ENCODE data around the gene EPHA10. TPM values are rescaled to one million over a fixed set of nuclear protein-coding genes. Genes with fewer than 3 reads are reported as not detected.

Gene EPHA10
- total RNA-seq, 4 donors from 2014 or later, result 0.19 to 0.49 (median 0.31) TPM; not detected in 1

- Histone ChIP-seq H3K4me1 (peaks cover 0 to 10% (median 2%) of the 10 kb centered on the region in 3 donors), H3K9me3 (no peaks in the 10 kb centered on the region), H3K27me3 (peaks cover 0 to 43% (median 0%) of the 10 kb centered on the region in 4 donors), H3K36me3 (no peaks in the 10 kb centered on the region), H3K27ac (no peak overlapping the region), H3K4me3 (no peak overlapping the region)
- intact Hi-C loops (cut with DNase I), result no loop called here
- TF ChIP-seq CTCF (IDR thresholded peaks at IDR 0.05) (no peak), POLR2A (IDR thresholded peaks at IDR 0.05) (no peak)
- no peak for DNase-seq
- WGBS, 2 donors, result 43 to 60% methylated on average over 6 to 9 of the region's 11 CpGs
These were observed 41.4 kb downstream of the EPHA10 start for GRCh38 chr1:37723390-37724078.

- intact Hi-C loops (cut with DNase I), result no loop called here
- H3K4me1 ChIP-seq, result peaks cover 0 to 14% (median 4%) of the 10 kb centered on the region in 3 donors
- WGBS, 2 donors, result 20 to 81% methylated on average over 1 to 4 of the region's 6 CpGs
- H3K4me3 ChIP-seq, result no peak overlapping the region
- no peaks in the 10 kb centered on the region for H3K9me3 ChIP-seq
- H3K36me3 ChIP-seq, result no peaks in the 10 kb centered on the region
- no peak for DNase-seq
- peaks cover 0 to 45% (median 0%) of the 10 kb centered on the region in 4 donors for H3K27me3 ChIP-seq
- TF ChIP-seq CTCF (IDR thresholded peaks at IDR 0.05), result no peak
- no peak for TF ChIP-seq POLR2A (IDR thresholded peaks at IDR 0.05)
- no peak overlapping the region for H3K27ac ChIP-seq
These were observed 41.9 kb downstream of the EPHA10 start for GRCh38 chr1:37723072-37723389.

GRCh38 chr1:37722181-37723071 lies 42.5 kb downstream of the EPHA10 start:
- WGBS, 2 donors, result 69 to 83% methylated on average over 4 to 7 of the region's 14 CpGs
- Histone ChIP-seq H3K4me3 (no peak overlapping the region), H3K27me3 (peaks cover 0 to 49% (median 0%) of the 10 kb centered on the region in 4 donors), H3K27ac (no peak overlapping the region), H3K9me3 (no peaks in the 10 kb centered on the region), H3K4me1 (peaks cover 0 to 14% (median 4%) of the 10 kb centered on the region in 3 donors), H3K36me3 (no peaks in the 10 kb centered on the region)
- no peak for DNase-seq
- no peak for TF ChIP-seq CTCF (IDR thresholded peaks at IDR 0.05)
- TF ChIP-seq POLR2A (IDR thresholded peaks at IDR 0.05), result no peak
- intact Hi-C loops (cut with DNase I), result no loop called here

GRCh38 chr1:37721565-37721964 lies 43.4 kb downstream of the EPHA10 start:
- intact Hi-C loops (cut with DNase I), result no loop called here
- H3K9me3 ChIP-seq, result no peaks in the 10 kb centered on the region
- no peak overlapping the region for H3K4me3 ChIP-seq
- WGBS, 2 donors, result 50 to 77% methylated on average over 1 to 3 of the region's 19 CpGs
- peaks cover 0 to 14% (median 4%) of the 10 kb centered on the region in 3 donors for H3K4me1 ChIP-seq
- no peak overlapping the region for H3K27ac ChIP-seq
- no peak for DNase-seq
- peaks cover 0 to 47% (median 0%) of the 10 kb centered on the region in 4 donors for H3K27me3 ChIP-seq
- TF ChIP-seq CTCF (IDR thresholded peaks at IDR 0.05) (no peak), POLR2A (IDR thresholded peaks at IDR 0.05) (no peak)
- no peaks in the 10 kb centered on the region for H3K36me3 ChIP-seq

Data from esophagus squamous epithelium (tissue), 5 donors.